Mesenteric fat pad (tissue), 1 donor: Measurements from ENCODE around the gene NAA20. TPM values are rescaled to one million over a fixed set of nuclear protein-coding genes. Genes with fewer than 3 reads are reported as not detected.

Source experiments
- DNase-seq: peaks from one replicate; pipeline ENCODE4 v3.0.0-alpha.2; 2020; ENCODE audit warnings: low spot score
- total RNA-seq: library from RNA; stranded (reverse); fragmentation: NEBNext Ultra II Directional; extraction: Animal tissue kit (Norgen Biotek cat#: 25700); gene quantifications from one replicate; pipeline ENCODE4 v1.2.1, GENCODE V29; 2021
- donor health status: DM: yes; HTN: yes; CAD: no.

NAA20 gene
- total RNA-seq, 1 donor from 2014 or later: 71.8 TPM

GRCh38 chr20:20018366-20018765 is 1.2 kb downstream of the NAA20 start:
- no peak for DNase-seq

GRCh38 chr20:20019123-20019522 is 2.0 kb downstream of the NAA20 start:
- DNase-seq: no peak

GRCh38 chr20:20020908-20021307 is 3.7 kb downstream of the NAA20 start:
- no peak for DNase-seq

- no peak for DNase-seq
These were observed 4.7 kb downstream of the NAA20 start for GRCh38 chr20:20021835-20022234.

GRCh38 chr20:20022498-20022897 is 5.3 kb downstream of the NAA20 start:
- no peak for DNase-seq

- no peak for DNase-seq
These were observed 6.2 kb downstream of the NAA20 start for GRCh38 chr20:20023395-20023794.

GRCh38 chr20:20024942-20025341 is 7.8 kb downstream of the NAA20 start:
- DNase-seq: no peak

GRCh38 chr20:20027284-20027683 is 10.1 kb downstream of the NAA20 start:
- no peak for DNase-seq

- no peak for DNase-seq
These were observed 14.6 kb downstream of the NAA20 start for GRCh38 chr20:20031790-20032189.

- no peak for DNase-seq
These were observed 17.3 kb downstream of the NAA20 start for GRCh38 chr20:20034486-20034885.

- no peak for DNase-seq
These were observed 19.6 kb downstream of the NAA20 start for GRCh38 chr20:20036756-20037155.

GRCh38 chr20:20037960-20038359 is 20.8 kb downstream of the NAA20 start:
- DNase-seq: no peak

GRCh38 chr20:20038586-20038985 is 21.4 kb downstream of the NAA20 start:
- no peak for DNase-seq

GRCh38 chr20:20039752-20040387 is 22.7 kb downstream of the NAA20 start:
- no peak for DNase-seq

GRCh38 chr20:20051767-20052073 is 34.6 kb downstream of the NAA20 start:
- DNase-seq: no peak

GRCh38 chr20:20052074-20052970 is 35.2 kb downstream of the NAA20 start, which contains the start of the genes CFAP61 and CRNKL1:
Gene CFAP61, plus strand, starts transcription at chr20:20052532. Its CDS starts 4,122 bp downstream, at chr20:20056654.
Gene CRNKL1, minus strand, starts transcription at chr20:20052466. Its CDS starts 124 bp downstream, at chr20:20052342.
- DNase-seq: peak; percentile 97

- no peak for DNase-seq
These were observed 43.3 kb downstream of the NAA20 start for GRCh38 chr20:20060234-20060998.

- DNase-seq: no peak
These were observed 47.0 kb downstream of the NAA20 start for GRCh38 chr20:20063941-20064702.

- DNase-seq: no peak
These were observed 48.2 kb downstream of the NAA20 start for GRCh38 chr20:20065361-20065760.

GRCh38 chr20:20070871-20071726 is 53.9 kb downstream of the NAA20 start:
- no peak for DNase-seq
